GM21515 (cell line): ENCODE results near the gene NET1.
"Not testable (repeated sequence)": the region's sequence is repeated elsewhere in the genome, so short reads cannot be mapped to it uniquely, and the experiment has no call there.

Experiments used
- ATAC-seq: cut with Tn5 transposase; IDR thresholded peaks from one replicate; pipeline ENCODE4 v1.9.1; 2021; ENCODE audit not compliant: unreplicated experiment

Gene NET1

DNA sequence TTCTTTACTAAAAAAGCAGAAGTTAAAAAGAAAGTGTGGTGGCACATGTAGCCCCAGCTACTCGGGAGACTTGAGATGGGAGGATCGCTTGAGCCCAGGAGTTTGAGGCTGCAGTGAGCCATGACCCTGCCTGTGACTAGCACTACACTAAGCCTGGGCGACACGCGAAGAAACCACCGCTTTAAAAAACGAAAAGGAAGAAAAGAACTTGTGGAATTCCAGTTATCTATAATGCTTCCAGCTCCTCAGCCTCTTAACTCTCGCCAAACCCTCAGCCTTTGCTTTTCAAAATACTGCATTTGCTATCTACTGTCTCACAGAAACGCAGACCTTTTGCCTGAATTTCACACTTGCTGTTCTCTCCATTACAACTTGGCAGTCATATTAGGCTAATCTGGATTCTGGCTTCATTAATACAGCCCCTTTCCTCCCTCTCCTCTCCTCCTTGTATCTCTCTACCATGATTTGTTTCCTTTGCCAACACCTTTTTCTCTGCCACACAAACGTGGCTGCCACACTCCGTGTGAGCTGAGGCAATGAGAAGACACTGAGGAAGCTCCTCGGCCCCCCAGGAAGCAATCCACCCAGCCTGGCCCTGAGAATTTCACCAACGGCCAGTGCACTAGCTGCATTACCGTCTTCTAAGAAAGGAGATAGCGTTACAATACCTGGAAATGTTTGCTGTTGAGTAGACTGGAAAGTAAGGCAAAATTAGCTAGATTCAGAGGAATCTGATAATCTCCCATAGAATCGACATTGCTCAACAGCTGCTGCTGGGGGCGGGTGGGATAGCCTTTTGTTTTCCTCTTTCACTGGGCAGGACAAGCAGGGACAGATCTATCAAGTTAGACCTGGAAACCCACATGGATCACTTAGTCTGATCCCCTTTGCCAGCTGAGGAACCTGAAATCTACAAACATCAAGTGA, 49.8 kb downstream of the NET1 start:
- ATAC-seq = no peak

DNA sequence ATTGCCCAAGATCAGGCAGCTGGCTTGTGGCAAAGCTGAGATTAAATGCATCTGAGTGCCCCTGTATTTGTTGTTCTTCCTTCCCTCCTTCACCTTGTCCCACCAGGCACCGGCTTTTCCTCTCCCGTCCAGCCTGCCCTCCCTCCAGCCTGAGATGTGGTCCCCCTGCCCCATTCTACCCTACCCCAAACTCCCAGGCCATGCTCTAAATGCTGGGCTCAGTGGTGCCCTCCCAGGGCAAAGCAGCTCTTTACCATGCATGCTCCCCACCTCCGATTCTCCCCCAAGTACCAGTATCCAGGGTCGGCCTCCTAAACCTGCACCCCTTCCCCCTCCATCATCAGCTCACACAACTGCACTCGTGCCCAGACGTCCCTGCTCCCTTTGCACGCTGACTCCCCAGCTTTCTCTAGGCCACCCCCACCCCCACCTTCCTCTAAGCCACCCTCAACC, 50.5 kb downstream of the NET1 start:
- no peak for ATAC-seq

- ATAC-seq = no peak
These were observed 52.2 kb downstream of the NET1 start for GRCh38 chr10:5464546-5464945.

DNA sequence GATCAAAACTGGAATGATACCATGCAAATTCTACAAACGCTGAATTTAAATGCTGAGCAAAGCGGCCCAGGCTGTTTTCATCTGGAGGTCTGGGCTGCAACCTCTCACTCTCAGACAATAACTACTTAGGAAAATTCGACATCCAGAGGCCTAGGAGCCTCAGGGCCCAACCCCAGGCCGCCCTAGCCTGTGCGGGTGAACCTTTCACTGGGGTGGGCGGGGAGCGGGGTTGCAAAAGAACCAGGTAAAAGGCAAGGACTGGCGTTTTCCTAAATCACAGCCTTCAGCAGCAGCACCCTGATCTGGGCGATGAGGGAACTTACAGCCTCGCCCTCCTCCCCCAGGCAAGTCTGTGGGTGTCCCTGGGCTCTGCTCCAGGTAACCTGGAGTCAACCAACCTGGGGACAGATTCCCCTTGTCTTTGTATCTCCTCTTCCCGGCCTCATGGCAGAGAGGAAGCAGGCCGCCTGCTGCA, 53.7 kb downstream of the NET1 start:
- ATAC-seq = no peak

- no peak for ATAC-seq
These were observed 54.3 kb downstream of the NET1 start for GRCh38 chr10:5466451-5467206.

GRCh38 chr10:5467207-5467535, 54.8 kb downstream of the NET1 start:
- ATAC-seq = no peak

GRCh38 chr10:5467634-5468255, 55.4 kb downstream of the NET1 start:
- ATAC-seq = no peak

- ATAC-seq = no peak
These were observed 56.1 kb downstream of the NET1 start for GRCh38 chr10:5468262-5469106.

DNA sequence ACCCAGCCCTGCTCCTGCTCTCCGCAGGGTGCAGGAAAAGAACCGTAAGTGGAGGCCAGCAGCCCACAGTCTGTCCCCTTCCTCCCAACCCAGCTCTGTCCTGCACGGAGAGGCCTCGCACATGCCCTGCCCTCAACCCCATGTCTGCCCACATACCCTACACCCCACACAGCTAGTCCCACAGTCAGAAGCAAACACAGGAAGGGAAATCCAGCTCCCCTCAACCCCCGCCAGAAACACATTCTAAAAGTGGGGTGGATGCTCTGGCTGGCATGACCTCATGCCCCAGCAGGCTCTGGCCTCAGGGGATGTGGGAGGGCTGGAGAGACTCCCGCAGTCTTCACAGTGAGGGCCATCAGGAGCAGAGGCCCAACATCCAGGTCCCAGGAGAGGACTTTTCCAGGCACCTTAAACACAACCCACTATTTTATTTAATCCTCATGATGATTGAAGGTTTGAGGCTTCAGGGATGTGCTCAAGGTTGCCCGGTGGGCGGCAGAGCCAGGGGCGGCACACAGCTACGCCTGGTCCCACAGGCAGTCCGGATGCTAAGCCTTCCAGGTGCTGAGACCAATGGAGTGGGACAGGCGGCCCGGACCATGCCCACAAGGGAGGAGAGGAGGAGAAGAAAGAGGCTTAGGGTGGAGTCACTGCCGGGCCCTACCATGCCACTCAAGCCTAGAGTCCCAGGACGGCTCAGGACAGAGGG, 57.1 kb downstream of the NET1 start:
- ATAC-seq = no peak

- no peak for ATAC-seq
These were observed 57.9 kb downstream of the NET1 start for GRCh38 chr10:5470062-5470751.

GRCh38 chr10:5474642-5475041, 62.3 kb downstream of the NET1 start:
- not testable (repeated sequence) for ATAC-seq

DNA sequence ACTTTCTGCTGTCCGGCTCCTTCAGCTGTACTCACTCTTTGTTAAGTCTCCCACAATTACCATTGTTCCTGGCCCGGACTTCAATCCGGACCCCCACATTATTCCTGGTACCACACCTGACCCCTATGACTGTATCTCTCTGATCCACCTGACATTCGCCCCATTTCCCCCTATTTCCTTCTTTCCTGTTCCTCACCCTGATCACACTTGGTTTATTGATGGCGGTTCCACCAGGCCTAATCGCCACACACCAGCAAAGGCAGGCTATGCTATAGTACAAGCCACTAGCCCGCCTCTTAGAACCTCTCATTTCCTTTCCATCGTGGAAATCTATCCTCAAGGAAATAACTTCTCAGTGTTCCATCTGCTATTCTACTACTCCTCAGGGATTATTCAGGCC, 62.7 kb downstream of the NET1 start:
- not testable (repeated sequence) for ATAC-seq

DNA sequence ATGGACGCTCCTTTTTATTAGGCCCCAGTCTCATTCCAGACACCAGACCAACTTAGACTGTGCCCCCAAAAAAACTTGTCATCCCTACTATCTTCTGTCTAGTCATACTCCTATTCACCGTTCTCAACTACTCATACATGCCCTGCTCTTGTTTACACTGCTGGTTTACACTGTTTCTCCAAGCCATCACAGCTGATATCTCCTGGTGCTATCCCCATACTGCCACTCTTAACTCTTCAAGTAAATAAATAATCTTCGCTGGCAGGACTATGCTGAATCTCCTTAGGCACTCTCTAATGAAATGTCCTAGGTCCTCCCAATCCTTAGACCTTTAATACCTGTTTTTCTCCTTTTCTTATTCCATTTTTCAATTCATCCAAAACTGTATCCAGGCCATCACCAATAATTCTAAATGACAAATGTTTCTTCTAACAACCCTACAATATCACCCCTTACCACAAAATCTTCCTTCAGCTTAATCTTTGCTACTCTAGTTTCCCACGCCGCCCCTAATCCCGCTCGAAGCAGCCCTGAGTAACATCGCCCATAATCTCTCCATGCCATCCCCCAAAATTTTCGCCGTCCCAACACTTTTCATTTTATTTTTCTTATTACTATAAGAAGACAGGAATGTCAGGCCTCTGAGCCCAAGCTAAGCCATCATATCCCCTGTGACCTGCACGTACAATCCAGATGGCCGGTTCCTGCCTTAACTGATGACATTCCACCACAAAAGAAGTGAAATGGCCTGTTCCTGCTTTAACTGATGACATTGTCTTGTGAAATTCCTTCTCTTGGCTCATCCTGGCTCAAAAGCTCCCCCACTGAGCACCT, 63.8 kb downstream of the NET1 start:
- not testable (repeated sequence) for ATAC-seq

GRCh38 chr10:5476918-5477525, 64.7 kb downstream of the NET1 start:
- no peak for ATAC-seq

- no peak for ATAC-seq
These were observed 65.8 kb downstream of the NET1 start for GRCh38 chr10:5477948-5478693.

DNA sequence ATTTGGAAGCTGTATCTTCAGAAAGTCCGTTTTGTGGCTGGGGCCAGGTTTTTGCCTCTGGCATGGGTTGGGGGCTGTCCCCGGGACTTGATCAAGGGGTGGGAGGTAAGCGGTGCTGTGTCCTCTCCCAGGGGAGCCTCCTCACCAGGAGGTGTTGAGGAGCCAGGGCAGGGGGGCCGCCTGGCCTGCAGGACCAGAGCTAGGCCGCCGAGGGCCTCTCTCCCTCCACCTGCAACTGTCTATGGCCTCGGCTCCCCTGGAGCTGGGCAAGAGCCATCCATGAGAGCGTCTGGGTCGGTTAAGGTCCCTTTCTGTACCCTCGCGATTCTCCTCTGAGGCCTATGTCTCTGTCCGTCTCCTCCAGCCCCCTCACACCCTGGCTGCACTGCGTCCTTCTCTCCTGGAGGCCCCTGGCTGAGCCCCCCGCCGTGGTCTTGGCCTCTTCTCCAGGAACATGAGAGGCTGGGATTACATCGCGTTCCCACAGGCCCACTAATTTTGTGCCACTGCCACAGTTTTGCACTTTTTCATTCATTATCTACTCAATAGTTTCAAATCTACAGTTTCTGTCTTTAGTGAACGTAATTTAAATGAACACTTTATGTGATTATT, 66.4 kb downstream of the NET1 start:
- no peak for ATAC-seq
